Activated CD8-positive, alpha-beta memory T cell treated with anti-CD3 and anti-CD28 coated beads for 1 hour (primary cell): ENCODE data around the gene TMEM238.
A peak's percentile ranks its signal among the peaks of the same experiment; 100 is the strongest.
"Not testable (repeated sequence)": the region's sequence is repeated elsewhere in the genome, so short reads cannot be mapped to it uniquely, and the experiment has no call there.

ENCODE experiments used
- DNase-seq, 2 donors: peaks; one replicate each; pipeline ENCODE4 v3.0.0-alpha.2; 2020; ENCODE audit warnings: low read depth in 1 of 2; ENCODE audit errors: extremely low read depth in 1 of 2

TMEM238 gene

DNA sequence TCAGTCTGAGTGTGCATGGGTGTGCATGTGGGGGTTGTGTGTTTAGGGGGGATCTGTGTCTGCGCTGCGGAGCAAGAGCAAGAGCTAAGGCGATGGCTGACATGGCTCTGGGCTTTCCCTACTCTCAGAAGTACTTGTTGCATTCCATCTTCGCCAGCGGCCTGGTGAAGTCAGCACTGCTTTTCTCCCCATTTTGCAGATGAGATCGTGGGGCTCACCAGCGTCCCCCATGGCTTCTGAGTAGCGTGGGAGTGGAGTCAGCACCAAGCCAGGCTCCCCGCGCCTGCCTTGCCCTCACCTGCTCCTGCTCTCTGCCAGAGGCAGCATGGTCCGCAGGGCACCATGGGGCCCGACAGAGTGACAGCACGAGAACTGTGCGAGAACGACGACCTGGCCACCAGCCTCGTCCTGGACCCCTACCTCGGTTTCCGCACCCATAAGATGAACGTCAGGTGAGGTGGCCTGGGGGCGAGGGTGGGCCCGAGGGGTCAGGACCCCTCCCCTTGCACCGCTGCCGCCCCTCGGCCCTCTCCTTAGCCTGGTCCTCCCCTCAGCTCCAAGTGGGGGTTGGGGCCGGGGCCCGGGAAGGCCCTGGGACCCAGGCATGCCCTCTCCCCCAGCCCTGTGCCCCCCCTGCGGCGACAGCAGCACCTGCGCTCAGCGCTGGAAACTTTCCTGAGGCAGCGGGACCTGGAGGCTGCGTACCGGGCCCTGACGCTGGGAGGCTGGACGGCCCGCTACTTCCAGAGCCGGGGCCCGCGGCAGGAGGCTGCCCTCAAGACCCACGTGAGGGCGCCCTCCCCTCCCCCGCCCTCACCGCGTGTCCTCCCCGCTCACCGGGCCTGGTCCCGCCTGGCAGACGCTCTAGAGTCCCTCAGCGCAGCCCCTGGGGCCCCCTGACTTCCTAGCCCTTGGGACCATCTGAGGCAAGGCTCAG, 42.2 kb downstream of the TMEM238 start:
- DNase-seq, result no peak

- peak in 1 of 2 donors; percentile 19 for DNase-seq
These were observed 42.9 kb downstream of the TMEM238 start for GRCh38 chr19:55341171-55341588.

- DNase-seq, result no peak
These were observed 43.3 kb downstream of the TMEM238 start for GRCh38 chr19:55340784-55341147.

DNA sequence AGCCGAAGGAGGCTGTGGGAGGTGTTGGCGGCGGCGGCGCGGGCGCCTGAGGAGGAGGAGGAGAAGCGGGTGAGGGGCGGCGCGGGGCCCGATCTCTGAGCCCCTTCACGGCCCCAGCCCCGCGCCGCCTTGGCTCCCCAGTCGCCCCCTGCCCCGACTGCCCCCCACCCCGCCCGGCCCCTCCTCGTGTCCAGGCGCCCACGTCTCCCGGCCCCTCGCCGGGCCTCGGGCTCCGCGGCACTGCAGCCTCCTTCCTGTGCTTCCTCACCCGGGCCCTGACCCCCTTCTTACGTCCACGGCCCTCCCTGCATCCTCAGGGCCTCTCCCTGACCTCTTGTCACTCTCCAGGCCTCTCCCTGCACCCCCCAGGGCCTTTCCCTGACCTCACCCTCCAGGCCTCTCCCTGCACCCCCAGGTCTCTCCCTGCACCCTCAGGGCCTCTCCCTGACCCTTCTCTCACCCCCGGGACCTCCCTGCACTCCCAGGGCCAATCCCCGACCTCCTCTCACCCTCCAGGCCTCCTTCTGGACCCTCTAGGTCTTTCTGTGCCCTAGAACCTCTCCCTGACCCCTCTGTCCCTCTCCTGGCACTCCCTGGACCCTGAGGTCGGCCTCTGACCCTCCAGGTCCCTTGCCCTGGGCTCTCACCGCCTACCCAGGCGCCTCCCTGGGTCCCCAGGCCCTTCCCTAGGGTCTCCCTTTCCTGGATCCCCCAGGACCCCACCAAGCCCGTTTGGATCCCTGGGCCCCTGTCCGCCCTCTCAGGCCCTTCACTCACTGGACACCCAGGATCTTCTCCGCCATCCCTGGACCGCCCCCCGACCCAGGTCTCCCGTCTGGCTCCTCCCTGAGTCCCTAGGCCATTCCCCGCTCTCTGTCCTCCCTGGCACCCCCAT, 44.0 kb downstream of the TMEM238 start:
- DNase-seq, result no peak

DNA sequence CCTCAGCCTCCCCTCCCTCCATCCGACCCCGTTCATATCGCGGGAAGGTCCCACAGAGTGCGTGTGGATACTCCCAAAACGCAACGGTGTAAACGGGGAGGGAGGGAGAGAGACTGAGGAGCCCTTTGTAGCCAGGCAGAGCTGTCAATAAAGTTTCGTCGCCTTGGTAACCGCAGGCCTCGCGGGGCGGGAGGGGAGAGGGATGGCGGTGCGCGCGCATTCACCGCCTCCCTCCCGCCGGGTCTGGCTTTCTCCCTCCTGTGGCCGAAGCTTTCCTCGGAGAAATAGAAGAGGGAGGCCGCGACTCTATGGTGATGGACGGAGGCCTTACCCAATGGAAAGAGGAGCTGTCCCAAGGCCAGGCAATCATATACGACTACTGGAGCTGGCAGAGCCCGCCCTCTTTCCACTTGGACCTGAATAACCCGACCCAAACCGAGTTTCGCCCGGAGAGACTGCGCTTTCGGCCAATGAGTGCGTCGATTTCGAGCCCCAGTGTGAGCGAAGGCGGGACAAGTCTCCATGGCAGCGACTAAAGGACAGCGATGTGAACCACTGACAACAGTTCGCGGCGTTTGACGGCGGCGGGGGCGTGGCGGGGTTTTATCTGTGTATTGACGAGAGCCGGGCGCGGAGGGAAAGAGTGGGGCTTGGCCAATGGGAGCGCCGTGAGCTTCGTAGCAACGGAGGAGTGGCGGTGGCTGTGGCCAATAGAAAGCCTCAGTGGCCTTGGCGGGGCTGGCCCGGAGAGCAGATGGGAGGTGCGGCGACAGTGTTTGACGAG, 44.8 kb downstream of the TMEM238 start, which contains the start of gene KMT5C:
TSS of gene KMT5C (plus strand) at position 772 of the 784 bp plus-strand sequence. CDS start 2,061 bp downstream, outside the sequence.
- peak; percentile 100 for DNase-seq

DNA sequence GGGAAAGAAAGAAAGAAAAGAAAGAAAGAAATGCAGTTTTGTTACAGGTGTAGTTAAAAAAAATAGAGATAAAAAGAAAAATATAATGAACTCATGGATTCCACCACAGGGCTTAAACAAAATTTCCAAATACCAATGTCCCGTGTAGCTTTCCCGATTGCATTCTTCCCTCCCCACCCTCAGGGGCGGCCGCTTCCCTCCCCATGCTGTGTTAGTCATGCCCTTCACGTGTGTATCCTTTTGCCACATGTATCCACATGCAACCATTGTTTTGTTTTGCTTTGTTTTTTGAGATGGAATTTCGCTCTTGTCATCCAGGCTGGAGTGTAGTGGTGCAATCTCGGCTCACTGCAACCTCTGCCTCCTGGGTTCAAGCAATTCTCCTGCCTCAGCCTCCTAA, 48.0 kb downstream of the TMEM238 start:
- DNase-seq, result no peak

- no peak for DNase-seq
These were observed 50.2 kb downstream of the TMEM238 start for GRCh38 chr19:55333870-55334269.

GRCh38 chr19:55329791-55330190, 54.3 kb downstream of the TMEM238 start:
- DNase-seq, result not testable (repeated sequence)
